Raji (cell line): ENCODE data around the gene PHF2.

Experiments used
- POLR2A ChIP-seq: IDR thresholded peaks from 2 replicates; pipeline ENCODE4 v1.6.1; 2011; ENCODE audit warnings: low read depth, low read length, control low read depth; ENCODE audit not compliant: insufficient read depth

PHF2 gene

DNA sequence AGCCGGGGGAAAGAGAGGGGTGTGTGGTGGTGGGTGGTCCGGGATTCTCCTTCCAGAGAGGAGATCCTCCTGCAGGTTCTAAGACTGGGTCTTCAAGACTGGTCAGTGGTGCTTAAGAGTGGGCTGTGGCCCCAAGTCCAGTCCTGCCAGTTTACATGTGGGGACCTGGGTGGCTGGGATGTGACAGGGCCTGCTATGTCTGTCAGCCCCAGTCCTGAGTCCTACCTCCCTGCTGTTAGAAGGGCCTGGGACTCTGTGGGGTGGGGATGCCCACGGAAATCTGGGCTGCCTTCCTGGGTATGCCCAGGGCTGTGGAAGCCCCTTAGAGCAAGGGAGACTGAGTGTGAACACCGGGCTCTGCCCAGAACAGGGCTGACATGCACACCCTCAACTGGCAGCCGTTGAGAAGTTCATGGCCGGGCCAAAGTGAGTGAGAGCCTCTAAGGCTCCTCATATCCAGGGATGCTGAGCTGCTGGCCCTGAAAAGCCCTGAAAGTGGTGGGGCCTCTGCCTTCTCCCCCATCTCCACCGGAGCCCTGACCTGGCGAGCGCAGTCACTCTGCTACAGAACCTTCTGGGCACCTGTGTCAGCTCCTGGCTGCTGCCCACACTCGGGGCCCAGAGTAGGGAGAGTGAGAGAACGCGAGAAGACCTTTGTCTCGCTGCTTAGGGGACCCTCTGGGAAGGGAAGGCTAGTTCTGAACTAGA lies 1.7 kb downstream of the PHF2 start:
- no peak for TF ChIP-seq POLR2A

DNA sequence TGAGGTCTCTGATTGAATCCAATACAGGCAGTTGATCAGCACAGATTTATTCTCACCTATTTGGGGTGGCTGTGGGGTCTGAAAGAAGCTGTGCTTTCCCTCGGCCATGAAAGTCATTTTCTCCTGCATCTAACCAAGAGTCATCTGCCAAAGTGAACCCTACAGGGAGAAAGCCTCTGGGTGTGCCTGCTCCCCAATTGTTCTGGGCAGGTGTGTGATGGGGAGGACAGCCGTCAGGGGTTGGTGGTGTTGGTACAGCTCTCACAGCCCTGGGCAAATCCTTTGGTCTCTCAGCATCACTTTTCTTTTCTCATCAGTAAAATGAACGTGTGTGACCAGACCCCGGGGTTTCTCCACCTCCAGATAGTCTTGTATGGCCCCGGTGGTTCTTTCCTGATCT lies 2.5 kb downstream of the PHF2 start:
- no peak for TF ChIP-seq POLR2A

- no peak for TF ChIP-seq POLR2A
Observed at GRCh38 chr9:93579711-93580516, 3.5 kb downstream of the PHF2 start.

DNA sequence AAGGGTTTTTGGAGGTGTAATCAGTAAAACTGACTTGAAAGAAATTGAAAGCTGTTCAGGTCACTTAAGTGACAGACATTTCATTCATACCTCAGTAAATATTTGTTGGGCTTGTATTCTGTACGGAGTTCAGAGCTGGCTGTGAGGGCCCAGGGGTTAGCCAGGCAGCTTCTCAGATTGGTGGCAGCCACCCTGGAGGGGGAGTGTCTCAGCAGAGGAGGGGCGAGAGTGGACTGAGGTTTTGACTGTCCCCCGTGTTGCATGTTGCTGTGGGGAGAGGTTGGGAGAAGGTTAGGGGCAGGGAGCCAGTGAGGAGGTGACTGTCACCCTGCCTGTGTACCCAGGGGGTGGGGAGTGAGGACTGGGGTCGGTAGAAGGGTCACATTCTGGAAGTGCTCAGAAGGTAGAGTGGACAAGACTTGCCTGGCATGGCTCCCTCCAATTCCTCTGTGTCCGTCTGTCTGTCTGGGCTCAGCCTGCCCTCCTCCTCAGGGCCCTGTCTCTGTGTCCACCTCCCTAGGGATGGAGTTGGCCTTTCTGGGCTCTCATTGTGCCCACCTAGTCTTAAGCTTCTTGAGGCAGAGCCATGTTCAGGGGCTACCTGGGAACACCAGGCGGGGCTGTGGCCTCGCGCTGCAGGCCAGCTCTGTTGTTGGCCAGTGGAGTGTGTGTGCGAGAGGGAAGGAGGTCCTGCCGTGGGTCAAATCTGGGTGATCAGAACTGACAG lies 4.4 kb downstream of the PHF2 start:
- no peak for TF ChIP-seq POLR2A

- no peak for TF ChIP-seq POLR2A
Observed at GRCh38 chr9:93582115-93582514, 5.7 kb downstream of the PHF2 start.

- no peak for TF ChIP-seq POLR2A
Observed at GRCh38 chr9:93582550-93582949, 6.2 kb downstream of the PHF2 start.

DNA sequence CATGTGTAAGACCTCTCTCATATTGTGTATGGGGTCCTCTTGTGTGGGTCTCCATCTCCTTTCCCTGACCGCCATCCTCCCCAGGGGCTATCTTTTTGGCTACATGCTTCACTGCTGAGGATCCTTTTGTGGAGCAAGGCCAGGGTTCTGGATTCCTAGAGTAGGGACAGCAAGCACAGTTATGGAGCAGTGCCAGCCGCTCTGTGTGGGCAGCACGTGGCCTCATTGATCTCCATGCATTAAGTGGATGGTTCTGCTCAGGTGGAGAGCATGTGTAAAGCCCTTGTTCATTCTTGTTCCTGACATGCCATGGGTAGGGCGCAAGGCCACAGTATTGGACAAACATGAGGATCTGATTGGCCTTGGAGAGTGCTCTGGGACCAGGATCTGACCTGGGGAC lies 8.9 kb downstream of the PHF2 start:
- TF ChIP-seq POLR2A = no peak

- TF ChIP-seq POLR2A = no peak
Observed at GRCh38 chr9:93585695-93586094, 9.3 kb downstream of the PHF2 start.

DNA sequence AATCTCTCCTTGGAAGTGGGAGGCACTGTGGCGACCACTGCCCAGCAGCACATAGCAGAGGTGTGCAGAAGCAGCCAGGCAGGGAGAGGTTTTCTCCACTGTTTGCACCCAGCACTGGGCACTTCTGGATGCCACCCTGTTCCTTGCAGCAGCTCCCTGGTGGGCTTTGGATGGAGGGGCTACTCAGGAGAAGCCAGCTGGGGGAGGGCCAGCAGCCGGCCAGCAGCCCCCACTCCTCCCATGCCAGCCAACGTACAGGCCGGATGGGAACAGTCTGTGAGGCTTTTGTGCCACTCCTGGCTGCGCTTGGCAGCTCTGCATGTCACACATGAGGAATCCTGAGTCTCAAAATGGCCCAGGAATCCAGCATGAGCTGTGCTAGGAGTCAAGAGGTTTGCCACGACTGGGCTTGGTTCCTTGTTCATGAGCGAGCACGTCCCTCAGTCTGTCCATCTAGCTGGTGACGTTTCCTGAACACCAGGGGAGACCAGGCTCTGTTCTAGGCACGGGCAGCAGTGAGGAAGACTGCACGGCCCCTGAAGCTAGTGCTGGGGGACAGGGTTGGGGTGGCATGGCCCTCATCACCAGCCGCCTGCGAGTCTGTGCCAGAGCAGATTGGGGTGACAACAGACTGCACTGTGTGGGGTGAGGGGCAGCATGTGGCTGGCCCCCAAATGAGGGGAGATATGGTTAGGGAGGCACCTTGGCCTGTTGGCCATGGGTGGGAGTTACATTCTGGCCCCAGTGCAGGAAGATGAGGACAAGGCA lies 10.1 kb downstream of the PHF2 start:
- TF ChIP-seq POLR2A = no peak

- no peak for TF ChIP-seq POLR2A
Observed at GRCh38 chr9:93587284-93587650, 10.9 kb downstream of the PHF2 start.

GRCh38 chr9:93587651-93588347 lies 11.4 kb downstream of the PHF2 start:
- no peak for TF ChIP-seq POLR2A

- no peak for TF ChIP-seq POLR2A
Observed at GRCh38 chr9:93588641-93589609, 12.5 kb downstream of the PHF2 start.

DNA sequence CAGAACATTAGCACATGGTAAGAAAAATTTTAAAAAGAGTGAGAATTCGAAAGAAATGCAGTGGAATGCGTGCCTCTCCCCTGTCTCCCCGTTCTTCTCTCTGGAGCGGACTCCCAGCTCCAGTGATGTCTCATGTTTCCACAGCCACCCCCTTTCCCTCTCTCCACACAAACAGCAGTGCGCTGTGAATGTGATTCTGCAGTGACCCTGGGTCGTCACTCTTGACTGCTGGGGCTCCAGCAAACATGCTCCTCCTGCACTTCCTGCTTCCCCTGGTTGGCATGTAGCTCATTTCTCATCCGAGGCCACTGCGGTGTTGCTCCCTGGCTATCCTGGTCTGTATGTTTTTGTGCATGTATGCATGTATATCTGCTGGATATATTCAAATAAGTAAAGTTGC lies 13.3 kb downstream of the PHF2 start:
- TF ChIP-seq POLR2A = no peak
